ENCODE results near the gene CENPVL2.
"Not testable (repeated sequence)": the region's sequence is repeated elsewhere in the genome, so short reads cannot be mapped to it uniquely, and the experiment has no call there.

DNA sequence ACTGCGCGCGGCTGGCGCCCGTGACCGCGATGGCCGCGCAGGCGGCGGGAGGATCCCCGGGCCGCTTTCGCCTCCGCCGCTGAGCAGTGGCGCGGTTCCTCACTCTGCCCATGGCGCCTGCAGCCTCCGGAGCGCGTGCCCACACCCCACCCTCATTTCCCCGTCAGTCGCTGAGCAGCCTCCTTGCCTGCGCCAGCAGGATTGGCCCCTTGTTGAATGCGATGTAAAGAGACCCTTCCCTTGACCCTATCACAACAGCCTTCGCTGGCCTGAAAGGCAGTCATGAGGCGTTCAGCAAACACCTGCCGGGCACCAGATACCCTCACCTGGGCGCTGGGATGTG lies at the start of gene CENPVL2:
- not testable (repeated sequence) for TF ChIP-seq POLR2A (IDR thresholded peaks at IDR 0.05)
- TF ChIP-seq, protein P1, sequence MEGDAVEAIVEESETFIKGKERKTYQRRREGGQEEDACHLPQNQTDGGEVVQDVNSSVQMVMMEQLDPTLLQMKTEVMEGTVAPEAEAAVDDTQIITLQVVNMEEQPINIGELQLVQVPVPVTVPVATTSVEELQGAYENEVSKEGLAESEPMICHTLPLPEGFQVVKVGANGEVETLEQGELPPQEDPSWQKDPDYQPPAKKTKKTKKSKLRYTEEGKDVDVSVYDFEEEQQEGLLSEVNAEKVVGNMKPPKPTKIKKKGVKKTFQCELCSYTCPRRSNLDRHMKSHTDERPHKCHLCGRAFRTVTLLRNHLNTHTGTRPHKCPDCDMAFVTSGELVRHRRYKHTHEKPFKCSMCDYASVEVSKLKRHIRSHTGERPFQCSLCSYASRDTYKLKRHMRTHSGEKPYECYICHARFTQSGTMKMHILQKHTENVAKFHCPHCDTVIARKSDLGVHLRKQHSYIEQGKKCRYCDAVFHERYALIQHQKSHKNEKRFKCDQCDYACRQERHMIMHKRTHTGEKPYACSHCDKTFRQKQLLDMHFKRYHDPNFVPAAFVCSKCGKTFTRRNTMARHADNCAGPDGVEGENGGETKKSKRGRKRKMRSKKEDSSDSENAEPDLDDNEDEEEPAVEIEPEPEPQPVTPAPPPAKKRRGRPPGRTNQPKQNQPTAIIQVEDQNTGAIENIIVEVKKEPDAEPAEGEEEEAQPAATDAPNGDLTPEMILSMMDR (IDR thresholded peaks at IDR 0.05), result not testable (repeated sequence)

Data from Peyer's patch (tissue), 4 donors.